Panc1 (cell line): ENCODE measurements around the gene ARL9.

Experiments
- CTCF ChIP-seq: fragments of 450-650 bp; IDR thresholded peaks from 2 replicates; pipeline ENCODE4 v1.5.1; 2017; ENCODE audit warnings: mild to moderate bottlenecking
- POLR2AphosphoS5 ChIP-seq: IDR thresholded peaks from 2 replicates; pipeline ENCODE4 v1.6.1; 2012; ENCODE audit warnings: mild to moderate bottlenecking, low read depth, low read length, moderate library complexity
- TF ChIP-seq, protein P1 (sequence below), 2 experiments: IDR thresholded peaks; 2 replicates each; pipeline ENCODE4 v1.6.1; 2011 to 2012; ENCODE audit warnings: low read depth in 2 of 2, control low read depth in 1 of 2, low read length in 1 of 2, mild to moderate bottlenecking in 1 of 2, moderate library complexity in 1 of 2; ENCODE audit not compliant: insufficient read depth in 1 of 2

- TF ChIP-seq CTCF (no peak), POLR2AphosphoS5 (no peak)
- TF ChIP-seq, protein P1, sequence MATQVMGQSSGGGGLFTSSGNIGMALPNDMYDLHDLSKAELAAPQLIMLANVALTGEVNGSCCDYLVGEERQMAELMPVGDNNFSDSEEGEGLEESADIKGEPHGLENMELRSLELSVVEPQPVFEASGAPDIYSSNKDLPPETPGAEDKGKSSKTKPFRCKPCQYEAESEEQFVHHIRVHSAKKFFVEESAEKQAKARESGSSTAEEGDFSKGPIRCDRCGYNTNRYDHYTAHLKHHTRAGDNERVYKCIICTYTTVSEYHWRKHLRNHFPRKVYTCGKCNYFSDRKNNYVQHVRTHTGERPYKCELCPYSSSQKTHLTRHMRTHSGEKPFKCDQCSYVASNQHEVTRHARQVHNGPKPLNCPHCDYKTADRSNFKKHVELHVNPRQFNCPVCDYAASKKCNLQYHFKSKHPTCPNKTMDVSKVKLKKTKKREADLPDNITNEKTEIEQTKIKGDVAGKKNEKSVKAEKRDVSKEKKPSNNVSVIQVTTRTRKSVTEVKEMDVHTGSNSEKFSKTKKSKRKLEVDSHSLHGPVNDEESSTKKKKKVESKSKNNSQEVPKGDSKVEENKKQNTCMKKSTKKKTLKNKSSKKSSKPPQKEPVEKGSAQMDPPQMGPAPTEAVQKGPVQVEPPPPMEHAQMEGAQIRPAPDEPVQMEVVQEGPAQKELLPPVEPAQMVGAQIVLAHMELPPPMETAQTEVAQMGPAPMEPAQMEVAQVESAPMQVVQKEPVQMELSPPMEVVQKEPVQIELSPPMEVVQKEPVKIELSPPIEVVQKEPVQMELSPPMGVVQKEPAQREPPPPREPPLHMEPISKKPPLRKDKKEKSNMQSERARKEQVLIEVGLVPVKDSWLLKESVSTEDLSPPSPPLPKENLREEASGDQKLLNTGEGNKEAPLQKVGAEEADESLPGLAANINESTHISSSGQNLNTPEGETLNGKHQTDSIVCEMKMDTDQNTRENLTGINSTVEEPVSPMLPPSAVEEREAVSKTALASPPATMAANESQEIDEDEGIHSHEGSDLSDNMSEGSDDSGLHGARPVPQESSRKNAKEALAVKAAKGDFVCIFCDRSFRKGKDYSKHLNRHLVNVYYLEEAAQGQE (IDR thresholded peaks at IDR 0.05; ENCODE audit: insufficient read depth in 1 of 2, low read depth in 2 of 2, low read length in 1 of 2) = no peak
Measured at GRCh38 chr4:56460085-56460484, 45.5 kb upstream of the ARL9 start.
